Renal pelvis (tissue), 4 donors: ENCODE results near the gene WDR45B. TPM values are rescaled to one million over a fixed set of nuclear protein-coding genes. Genes with fewer than 3 reads are reported as not detected.

Experiments used
- DNase-seq: peaks from one replicate; pipeline ENCODE4 v3.0.0-alpha.2; 2013
- polyA plus RNA-seq, 3 donors: library from polyadenylated mRNA; unstranded; fragments of 120-200 nt; gene quantifications; one replicate each; pipeline ENCODE4 v1.2.1, GENCODE V29; 2013; ENCODE audit not compliant: insufficient read length in 3 of 3

WDR45B gene
- polyA plus RNA-seq, 3 donors: 93.5 to 98.7 (median 95.2) TPM

DNA sequence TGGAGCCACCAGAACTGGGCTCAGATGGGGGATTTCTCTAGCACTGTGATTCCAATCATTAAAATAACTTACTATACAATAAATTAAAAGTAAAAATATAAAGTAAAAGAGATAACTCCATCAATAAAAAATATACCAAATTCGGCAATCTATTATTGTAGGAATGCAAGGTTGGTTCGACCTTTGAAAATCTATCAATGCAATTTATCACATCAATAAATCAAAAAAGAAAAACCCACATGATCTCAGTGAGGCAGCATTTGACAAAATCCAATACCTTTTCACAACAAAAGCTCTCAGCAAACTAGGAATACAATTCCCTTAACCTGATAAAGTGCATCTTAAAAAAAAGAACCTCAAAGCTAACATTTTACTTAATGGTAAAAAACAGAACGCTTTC, 33.3 kb upstream of the WDR45B start:
- no peak for DNase-seq

DNA sequence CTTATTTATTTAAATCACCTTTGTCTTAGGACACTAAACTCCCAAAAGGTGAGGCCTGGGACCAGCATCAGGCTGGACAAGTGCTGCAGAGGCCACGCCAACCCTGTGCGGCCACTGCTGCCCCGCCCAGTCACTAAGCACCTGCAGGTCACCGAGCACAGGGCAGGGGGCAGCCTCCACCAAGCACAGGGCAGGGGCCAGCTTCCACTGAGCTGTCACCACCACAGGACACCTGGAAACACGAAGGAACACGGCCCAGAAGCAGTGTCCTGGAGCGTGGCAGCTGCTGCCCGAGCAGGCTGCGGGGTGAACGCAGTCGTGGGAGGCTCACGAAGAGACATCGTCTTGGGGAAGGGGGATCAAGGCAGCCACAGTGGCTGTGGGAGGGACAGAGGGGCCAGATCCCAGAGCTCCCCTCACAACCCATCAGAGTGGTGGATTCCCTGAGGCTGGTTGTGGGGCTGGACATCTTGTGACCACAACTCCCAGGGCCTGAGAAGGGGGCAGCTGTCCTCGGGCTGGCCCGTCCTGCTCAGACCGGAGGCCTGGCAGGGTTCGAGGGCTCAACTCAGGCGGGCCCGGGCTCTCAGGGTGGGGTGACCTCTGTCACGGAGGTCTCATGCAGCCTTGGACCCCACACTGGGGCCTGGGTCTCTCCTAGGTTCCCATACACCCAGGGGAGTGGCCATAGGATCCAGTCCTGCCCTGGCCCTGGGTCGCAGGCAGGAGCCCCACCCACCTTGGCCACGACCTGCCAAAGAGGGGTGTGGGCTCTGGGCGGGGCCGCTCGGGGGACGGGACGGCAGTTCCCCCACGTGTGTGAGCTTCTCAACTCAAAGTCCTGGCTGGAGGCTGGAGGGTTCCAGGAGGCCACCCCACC, 31.6 kb upstream of the WDR45B start:
- no peak for DNase-seq

DNA sequence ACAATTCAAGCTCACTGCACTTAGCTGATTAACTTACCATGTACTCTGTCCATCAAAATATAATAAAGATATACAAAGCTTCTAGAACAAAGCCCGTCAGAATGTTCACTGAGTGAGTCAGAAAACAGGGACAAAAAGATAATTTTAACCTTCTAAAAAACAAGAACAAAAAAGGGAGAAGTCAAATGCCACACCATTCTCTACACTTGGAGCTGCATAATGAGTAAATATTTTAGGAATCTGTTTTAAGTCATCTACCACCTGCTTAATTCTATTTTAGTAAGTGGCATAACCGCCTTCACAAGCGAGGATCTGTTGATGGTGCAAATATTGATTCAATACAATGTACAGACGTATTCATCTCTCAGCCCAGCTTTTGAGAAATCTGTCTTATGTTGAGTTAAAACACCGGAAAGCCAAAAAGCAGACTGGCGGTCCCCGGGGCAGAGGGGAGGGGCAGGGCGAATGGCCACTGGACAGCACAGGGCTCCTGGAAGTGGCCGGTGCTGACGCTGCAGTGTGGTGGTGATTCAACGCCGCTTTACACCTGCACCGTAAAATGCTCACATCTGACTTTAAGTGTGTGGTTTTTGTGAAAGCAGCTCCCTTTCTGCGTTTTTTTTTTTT, 30.1 kb upstream of the WDR45B start:
- DNase-seq: no peak

DNA sequence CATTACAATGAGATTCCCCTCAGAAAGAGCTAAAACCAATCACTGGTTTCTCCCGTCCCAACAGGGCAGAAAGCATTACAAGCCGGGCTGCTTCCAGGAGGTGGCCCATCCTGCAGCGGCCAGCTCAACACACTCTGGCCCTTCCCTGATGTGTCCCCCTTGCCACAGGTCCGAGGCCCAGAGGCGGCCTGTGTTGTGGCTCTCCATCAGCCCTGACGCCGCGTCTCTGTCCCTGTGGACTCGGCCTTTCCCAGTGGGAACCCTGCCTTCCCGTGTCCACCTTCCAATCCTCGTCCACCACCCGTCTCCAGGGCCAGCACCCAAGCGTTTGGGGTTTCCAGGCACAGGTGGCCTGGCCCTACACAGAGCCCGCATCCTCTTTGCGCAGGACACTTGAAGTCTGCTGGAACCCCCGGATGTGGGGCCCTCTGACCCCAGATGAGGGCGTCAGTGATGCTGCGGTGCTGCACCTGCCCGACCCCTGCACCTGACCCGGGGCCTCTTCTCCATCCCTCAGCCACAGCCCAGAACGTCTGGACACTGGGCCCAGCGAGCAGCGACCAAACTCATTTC, 29.2 kb upstream of the WDR45B start:
- DNase-seq: no peak

DNA sequence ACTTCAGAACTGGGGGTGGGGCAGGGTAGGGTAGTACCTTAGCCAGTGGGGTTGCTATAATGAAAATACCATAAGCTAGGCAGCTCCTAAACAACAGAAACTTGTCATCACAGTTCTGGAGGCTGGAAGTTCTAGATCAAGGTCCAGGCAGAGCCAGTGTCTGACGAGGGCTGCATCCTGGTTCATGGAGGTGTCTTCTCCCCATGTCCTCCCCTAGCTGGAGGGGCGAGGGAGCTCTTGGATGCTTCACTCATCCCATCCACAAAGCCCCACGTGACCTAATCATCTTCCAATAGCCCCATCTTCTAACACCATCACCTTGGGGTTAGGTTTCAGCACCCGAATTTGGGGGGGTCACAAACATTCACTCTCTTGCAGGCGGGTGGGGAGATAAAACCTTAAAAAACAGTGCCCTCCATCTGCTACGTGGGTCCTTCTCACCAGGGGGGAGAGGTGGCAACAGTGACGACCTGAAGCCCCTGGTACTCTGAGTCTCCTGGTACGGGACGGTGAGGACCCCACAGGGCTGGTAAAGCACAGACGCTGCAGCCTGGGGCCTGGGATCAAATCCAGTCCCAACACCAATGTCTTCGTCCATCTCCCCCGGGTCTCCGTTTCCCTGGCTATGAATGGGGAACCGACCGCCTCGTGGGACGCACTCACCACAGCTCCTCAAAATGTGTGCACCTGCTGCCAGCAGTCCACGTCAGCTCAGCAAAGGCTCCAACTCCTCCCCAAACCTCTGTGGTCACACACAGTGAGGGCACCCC, 27.4 kb upstream of the WDR45B start:
- no peak for DNase-seq

DNA sequence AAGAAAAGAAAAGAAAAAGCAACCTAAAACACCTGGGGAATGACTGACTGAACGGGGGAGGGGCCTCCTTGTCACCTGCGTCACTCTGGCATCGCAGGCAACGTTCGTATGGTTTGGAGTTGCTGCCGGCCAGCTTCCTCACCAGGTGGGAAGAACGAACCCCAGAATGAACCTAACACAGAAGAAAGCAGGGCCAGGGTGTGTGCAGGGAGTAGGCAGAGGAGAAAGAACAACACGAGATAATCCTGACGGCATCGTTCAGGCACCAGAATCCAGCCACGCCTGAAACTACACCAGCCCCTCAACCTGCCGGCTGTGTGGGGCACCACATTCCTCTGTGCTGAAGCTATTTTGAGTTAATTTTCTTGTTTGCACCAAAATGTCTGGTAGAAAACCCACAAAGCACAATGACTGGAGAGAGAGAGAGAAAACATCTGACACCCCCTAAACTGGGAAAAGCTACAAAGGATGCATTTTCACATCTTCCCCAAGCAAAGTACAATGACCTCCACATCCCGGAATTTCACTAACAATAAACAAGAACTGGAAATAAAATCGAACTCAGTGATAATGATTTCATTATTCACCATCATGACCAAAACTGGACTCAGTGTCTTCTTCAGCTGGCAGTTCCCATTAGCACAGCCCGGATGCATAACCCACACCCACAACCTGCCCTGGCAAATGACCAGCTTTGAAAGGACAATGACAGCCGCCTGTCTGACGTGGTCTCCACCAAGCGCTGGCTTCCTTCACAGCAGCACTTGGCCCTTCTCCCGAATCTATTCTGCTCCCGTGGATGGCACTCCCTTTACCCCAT, 26.6 kb upstream of the WDR45B start:
- no peak for DNase-seq

DNA sequence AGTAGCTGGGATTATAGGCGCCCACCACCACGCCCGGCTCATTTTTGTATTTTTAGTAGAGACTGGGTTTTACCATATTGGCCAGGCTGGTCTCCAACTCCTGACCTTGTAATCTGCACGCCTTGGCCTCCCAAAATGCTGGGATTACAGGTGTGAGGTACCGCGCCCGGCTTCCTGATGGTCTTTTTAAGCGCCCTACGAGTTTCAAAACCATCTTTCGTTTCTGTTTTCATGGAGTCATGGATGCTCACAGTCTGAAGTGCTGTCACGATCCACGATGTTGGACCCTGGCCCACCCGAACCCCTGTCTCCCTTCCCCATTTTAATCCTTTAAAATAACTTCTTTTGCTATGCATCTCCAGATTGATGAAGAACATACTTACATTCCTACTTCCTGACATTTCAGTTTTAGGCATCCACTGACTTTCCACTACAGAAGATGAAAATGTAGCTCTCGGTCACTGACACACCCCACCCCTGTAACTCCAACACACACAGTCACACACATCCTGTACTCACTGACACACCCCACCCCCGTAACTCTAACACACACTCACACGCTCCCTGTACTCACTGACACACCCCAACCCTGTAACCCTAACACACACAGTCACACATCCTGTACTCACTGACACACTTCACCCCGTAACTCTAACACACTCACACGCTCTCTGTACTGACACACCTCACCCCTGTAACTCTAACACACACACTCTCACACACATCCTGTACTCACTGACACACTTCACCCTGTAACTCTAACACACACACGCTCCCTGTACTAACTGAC, 22.6 kb upstream of the WDR45B start:
- no peak for DNase-seq

DNA sequence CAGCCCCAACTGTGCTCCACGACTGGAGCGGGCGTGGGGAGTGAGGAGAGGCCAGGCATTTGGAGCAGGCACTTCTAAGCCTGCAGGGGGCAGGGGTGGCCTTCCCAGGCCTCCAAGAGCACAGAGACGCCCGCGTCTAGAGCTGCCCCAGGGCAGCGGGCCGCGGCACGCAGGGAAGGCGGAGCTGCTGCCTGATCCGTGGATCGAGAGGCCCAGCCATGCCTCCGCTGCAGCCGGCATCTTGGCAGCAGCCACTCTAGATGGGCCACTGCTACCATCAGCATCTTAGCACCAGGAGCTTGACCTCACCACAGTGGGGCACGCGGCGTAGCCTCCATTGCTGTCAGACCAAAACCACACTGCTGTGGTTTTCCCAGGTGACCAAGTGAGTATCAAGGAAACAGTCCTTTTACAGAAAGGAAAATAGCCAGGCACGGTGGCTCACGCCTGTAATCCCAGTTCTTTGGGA, 20.4 kb upstream of the WDR45B start:
- DNase-seq: peak; percentile 54

DNA sequence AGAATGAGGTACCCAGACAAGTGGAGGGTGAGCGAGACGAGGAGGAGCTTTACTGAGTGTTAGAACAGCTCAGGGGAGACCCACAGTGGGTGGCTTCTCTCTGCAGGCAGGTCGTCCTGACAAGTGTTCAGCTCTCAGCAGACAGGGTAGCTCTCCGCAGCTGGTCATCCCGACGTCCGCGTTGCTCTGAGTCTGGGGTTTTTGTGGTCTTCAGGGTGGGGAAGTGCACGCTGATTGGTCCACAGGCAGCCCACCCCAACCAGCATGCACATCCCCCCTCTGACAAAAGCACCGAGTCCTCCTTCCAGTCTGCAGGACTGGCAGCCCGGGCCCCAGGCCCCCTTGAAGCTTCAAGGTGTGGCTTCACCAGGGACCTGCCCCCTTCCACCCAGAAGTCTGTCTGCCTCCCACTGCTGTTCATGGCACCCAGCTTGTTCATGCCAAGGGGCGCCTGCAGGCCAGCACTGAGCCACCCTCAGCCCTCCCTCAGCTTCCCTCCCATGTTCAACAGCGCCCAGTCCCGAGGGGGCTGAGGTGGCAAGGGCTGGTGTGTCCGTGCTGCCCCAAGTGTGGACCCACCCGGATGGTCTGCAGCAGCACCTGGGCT, 19.9 kb upstream of the WDR45B start:
- DNase-seq: no peak

DNA sequence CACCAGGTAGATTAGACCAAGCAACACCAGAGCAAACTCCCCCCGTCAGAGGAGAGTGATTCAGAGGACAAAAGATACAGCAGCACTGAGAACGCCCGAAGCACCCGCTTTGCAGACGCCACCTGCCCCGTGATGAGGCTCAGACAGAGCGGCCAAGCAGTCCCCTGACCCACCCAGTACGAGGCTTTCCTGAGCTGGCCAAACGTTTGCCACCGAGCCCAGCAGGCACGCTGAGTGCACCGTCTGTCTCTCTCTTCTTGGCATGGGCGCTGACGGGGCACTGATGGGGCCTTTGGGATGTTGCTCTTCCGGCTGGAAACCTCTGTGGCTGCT, 19.4 kb upstream of the WDR45B start:
- DNase-seq: no peak

DNA sequence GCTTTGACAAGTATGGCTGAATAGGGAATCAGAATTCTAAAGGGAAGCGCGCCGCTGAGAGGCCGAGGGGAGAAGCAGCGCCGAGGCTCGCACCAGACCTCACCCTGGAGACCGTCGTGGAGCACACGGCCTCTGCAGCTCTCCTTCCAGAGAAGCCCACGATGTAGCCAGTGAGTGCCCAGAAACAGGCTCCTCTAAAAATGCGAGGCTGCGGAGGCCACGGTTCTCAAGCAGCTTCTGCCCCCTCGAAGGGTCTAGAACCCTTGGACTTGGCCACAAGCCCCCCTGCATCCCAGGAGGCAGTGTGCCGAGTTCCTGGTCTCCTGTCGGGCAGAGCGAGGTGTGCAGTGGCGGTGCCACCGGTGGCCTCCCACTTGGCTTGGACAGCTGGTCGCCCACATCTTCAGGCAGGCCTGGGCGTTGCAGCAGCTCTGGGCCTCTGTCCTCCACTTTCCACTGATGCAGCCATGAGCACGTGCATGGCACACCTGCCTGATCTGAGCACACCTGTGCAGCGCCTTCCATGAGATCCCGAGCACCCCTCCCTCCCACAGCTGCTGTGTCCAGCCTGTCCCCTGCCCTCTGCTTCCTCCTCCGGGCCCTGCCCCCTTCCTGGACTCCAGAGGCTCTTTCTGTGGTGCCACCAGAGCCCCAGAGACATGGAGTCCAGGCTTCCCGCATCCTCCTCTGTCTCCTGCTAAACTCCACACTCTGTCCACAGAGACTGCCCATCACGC, 18.9 kb upstream of the WDR45B start:
- no peak for DNase-seq

DNA sequence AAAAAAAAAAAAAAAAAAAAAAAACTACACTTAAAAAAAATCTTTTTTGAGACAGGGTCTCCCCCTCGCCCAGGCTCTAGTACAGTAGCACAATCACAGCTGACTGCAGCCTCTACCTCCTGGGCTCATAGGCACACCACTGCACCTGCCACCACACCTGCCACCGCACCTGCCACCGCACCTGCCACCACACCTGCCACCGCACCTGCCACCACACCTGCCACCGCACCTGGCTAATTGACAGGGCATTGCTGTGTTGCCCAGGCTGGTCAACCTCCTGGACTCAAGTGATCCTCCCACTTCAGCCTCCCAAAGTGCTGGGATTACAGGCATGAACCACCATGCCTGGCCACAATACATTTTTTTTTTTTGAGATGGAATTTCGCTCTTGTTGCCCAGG, 17.6 kb upstream of the WDR45B start:
- no peak for DNase-seq

DNA sequence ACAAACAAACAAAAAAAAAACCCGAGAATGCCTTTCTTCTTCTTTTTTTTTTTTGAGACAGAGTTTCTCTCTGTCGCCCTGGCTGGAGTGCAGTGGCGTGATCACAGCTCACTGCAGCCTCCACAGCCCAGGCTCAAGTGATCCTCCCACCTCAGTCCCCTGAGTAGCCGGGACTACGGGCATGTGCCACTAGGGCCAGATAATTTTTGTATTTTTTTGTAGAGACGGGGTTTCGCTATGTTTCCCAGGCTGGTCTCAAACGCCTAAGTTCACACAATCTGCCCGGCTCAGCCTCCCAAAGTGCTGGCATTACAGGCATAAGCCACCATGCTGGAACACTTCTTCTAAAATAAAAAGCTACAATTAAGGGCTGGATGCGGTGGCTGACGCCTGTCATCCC, 17.0 kb upstream of the WDR45B start:
- no peak for DNase-seq

DNA sequence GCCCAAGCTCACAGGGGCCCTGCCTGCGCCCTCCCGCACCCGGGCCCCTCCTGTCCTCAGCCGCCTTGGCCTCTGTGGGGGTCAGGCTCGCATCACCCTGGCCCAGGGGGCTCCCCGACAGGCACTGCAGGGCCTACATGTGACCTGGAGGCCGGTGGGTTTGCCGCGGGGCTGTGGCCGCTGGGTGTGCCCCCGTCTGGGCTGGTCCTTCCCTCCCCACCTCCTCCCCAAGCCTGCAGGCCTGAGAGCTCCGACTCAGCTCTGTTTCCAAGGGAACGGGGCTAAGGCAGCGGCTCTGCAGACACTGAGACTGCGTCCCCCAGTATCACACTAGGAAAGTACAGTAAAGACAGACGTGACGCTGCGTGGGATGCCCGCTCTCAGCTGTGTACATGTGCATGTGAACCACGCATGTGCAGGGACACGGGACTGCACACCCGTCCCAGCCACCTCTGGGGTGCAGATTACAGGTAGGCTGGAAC, 16.5 kb upstream of the WDR45B start:
- peak; percentile 54 for DNase-seq

DNA sequence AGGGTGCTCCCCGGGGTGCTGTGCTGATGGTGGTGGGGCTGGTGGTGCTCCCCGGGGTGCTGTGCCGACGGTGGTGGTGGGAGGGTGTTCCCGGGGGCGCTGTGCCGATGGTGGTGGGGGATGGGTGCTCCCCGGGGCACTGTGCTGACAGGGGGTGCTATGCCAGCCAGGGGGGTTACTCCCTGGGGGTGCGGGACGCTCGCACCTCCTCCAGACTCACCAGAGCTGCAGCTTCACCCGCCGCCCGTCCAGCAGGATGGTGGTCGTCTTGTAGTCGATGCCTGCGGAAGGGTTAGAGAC, 16.0 kb upstream of the WDR45B start:
- DNase-seq: no peak

DNA sequence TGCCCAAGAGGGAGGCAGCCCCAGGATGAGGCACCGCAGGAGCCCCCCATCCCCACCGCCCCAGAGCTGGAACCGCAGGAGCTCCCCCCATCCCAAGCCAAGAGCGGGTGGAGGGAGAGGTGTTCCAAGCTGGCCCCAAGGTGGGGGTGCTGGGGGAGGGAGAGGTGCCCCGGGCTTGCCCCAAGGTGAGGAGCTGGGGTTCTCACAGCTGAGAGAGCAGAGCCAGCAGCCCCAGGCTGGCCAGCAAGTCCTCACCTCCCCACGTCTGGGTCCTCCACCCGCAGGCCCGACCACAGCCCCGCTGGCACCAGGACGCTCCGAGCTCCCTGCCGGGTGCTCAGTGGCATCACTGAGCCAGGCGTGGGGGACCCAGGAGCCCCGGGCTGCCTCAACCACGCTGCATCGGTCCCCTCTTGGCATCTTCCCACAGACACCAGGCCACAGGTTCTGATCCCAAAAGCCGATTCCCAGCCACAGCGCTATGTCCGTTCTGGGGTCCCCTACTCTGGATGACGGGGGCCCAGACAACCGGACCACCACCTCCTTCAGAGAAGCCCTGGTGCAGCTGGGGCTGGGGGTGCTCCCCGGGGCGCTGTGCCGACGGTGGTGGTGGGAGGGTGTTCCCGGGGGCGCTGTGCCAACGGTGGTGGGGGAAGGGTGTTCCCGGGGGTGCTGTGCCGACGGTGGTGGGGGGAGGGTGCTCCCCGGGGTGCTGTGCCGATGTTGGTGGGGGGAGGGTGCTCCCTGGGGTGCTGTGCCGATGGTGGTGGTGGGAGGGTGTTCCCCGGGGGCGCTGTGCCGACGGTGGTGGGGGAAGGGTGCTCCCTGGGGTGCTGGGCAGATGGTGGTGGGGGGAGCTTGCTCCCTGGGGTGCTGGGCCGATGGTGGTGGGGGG, 15.4 kb upstream of the WDR45B start:
- no peak for DNase-seq

DNA sequence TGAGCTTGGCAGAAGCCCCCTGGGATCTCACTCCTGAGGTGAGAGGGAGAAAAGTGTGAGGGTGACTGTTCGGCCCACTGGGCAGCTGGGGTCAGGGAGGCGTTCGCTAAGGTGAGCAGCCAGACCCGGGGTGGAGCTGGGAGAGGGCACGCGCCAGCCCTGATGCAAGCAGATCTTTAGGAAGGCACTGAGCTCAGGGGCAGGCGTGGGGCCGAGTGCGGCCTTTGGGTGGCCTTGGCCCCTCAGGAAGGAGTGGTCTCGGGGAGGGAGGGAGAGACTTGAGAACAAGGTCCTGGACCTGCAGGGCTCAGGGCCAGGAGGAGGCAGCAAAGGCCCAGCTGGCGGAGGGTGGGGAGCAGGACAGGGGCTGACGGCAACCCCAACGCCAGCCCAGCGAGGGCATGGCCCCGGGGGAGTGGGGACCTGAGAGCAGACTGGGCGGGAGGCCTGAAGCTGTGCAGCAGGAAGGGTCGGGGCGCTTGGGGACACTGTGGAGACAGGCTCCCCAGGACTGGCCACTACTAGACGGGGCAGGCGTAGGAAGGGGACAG, 14.5 kb upstream of the WDR45B start:
- DNase-seq: no peak
